H1 (cell line): Measurements from ENCODE around the gene DRGX. TPM values are rescaled to one million over a fixed set of nuclear protein-coding genes. Genes with fewer than 3 reads are reported as not detected.

Experiments
- BRCA1 ChIP-seq: IDR thresholded peaks from 2 replicates; pipeline ENCODE4 v1.6.1; 2012; ENCODE audit warnings: low read depth, low read length, improper control_type of control experiment
- CHD1 ChIP-seq: IDR thresholded peaks from 2 replicates; pipeline ENCODE4 v1.6.1; 2012; ENCODE audit warnings: low read depth, low read length, improper control_type of control experiment
- FOSL1 ChIP-seq: IDR thresholded peaks from 2 replicates; pipeline ENCODE4 v1.6.1; 2011; ENCODE audit warnings: mild to moderate bottlenecking, low read depth, low read length, moderate library complexity; ENCODE audit not compliant: insufficient read depth
- HDAC6 ChIP-seq: IDR thresholded peaks from one replicate; pipeline ENCODE4 v1.7.1; 2012; ENCODE audit warnings: low read depth, mild to moderate bottlenecking, inconsistent platforms, low read length, moderate library complexity
- RAD21 ChIP-seq, 2 experiments: IDR thresholded peaks in 1 of 2; conservative IDR thresholded peaks in 1 of 2; 2 replicates each; pipeline ENCODE4 v1.6.1; 2011; ENCODE audit warnings: low read depth in 2 of 2, low read length in 2 of 2, improper control_type of control experiment in 1 of 2, inconsistent platforms in 1 of 2, mild to moderate bottlenecking in 1 of 2, moderate library complexity in 1 of 2
- SIX5 ChIP-seq: IDR thresholded peaks from 2 replicates; pipeline ENCODE4 v1.6.1; 2011; ENCODE audit warnings: mild to moderate bottlenecking, low read depth, low read length
- YY1 ChIP-seq: IDR thresholded peaks from 2 replicates; pipeline ENCODE4 v1.6.1; 2011; ENCODE audit warnings: low read depth, mild to moderate bottlenecking, low read length
- polyA plus RNA-seq, 7 experiments: library from polyadenylated mRNA; depleted of rRNA in 3 of 7; stranded (reverse) in 5 of 7; unstranded in 2 of 7; fragments of >200 nt in 5 of 7; fragments of 200-250 nt in 2 of 7; gene quantifications; 1 replicate in 5 of 7; 2 replicates in 1 of 7; 4 replicates in 1 of 7; pipeline versions ENCODE4 v1.2.1 to v1.2.3, GENCODE V29; 2011 to 2013; ENCODE audit warnings: missing spikeins in 2 of 7, mixed read lengths in 2 of 7
- total RNA-seq: library from RNA; stranded (reverse); fragmentation: NEBNext Ultra II Directional; extraction: Animal tissue kit (Norgen Biotek cat#: 25700); gene quantifications from 2 replicates; pipeline ENCODE4 v1.2.1, GENCODE V29; 2021

DRGX gene
- total and polyA plus RNA-seq, 2 of the 8 experiments (the other 6 are each of a cell fraction or from before 2014, with no cell fraction given) = not detected

DNA sequence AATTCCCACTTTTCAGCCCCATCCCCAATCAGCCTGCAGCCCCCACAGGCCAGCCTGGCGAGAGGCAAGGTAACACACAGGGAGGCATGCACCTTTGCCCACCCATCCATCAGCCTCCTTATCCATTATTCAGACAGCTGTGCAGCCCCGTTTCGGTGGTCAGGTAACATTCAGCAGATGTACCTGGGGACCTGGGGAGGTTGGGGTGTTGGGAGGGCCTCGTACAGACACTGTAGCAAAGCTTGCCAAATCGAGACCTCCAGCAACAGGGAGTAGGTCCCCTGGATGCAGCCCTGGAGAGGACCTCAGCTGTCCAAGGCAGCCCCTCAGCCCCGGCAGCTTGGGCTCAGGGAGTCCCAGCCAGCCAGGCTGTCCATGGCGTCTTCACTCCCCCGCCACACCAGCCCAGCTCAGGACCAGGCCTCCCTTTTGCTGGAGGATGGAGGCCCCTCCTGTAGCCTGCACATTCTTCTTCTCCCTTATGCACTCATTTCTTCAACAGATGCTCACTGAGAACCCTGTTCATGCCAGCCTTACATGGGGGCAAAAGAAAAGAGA lies 8.5 kb upstream of the DRGX start (continued):
- TF ChIP-seq RAD21 (IDR thresholded peaks at IDR 0.05 in 1 of 2, conservative IDR thresholded peaks at IDR 0.05 in 1 of 2; ENCODE audit: low read depth in 2 of 2, low read length in 2 of 2) = no peak
- no peak for TF ChIP-seq SIX5
- TF ChIP-seq YY1 = no peak
- no peak for TF ChIP-seq CHD1
- TF ChIP-seq HDAC6 = no peak
- TF ChIP-seq BRCA1 = no peak
- TF ChIP-seq FOSL1 = no peak
- TF ChIP-seq, all 59 proteins: peak for 0
